GM21515 (cell line): ENCODE results near the gene TMEM218.
A peak's percentile ranks its signal among the peaks of the same experiment; 100 is the strongest.

ENCODE experiments used
- ATAC-seq: cut with Tn5 transposase; IDR thresholded peaks from one replicate; pipeline ENCODE4 v1.9.1; 2021; ENCODE audit not compliant: unreplicated experiment

Gene TMEM218

GRCh38 chr11:125076378-125076945 is 35.0 kb downstream of the TMEM218 start:
- no peak for ATAC-seq

GRCh38 chr11:125075900-125076317 is 35.5 kb downstream of the TMEM218 start:
- ATAC-seq = no peak

GRCh38 chr11:125075242-125075625 is 36.2 kb downstream of the TMEM218 start:
- ATAC-seq = no peak

GRCh38 chr11:125074511-125075241 is 36.8 kb downstream of the TMEM218 start:
- no peak for ATAC-seq

GRCh38 chr11:125073616-125074483 is 37.6 kb downstream of the TMEM218 start:
- ATAC-seq = no peak

- no peak for ATAC-seq
These were observed 38.4 kb downstream of the TMEM218 start for GRCh38 chr11:125072961-125073590.

GRCh38 chr11:125072218-125072960 is 39.0 kb downstream of the TMEM218 start:
- ATAC-seq = peak; percentile 84

GRCh38 chr11:125071846-125072217 is 39.6 kb downstream of the TMEM218 start:
- ATAC-seq = no peak

- no peak for ATAC-seq
These were observed 40.0 kb downstream of the TMEM218 start for GRCh38 chr11:125071435-125071834.

GRCh38 chr11:125070699-125071254 is 40.6 kb downstream of the TMEM218 start:
- peak; percentile 62 for ATAC-seq

- ATAC-seq = no peak
These were observed 41.6 kb downstream of the TMEM218 start for GRCh38 chr11:125069796-125070195.

GRCh38 chr11:125069008-125069407 is 42.4 kb downstream of the TMEM218 start:
- no peak for ATAC-seq

GRCh38 chr11:125068368-125068767 is 43.1 kb downstream of the TMEM218 start:
- ATAC-seq = no peak

- ATAC-seq = no peak
These were observed 47.4 kb downstream of the TMEM218 start for GRCh38 chr11:125064070-125064469.

GRCh38 chr11:125063429-125064043 is 47.9 kb downstream of the TMEM218 start:
- peak; percentile 30 for ATAC-seq

GRCh38 chr11:125062931-125063428 is 48.4 kb downstream of the TMEM218 start, which contains the start of gene SLC37A2:
Gene SLC37A2 (plus strand): TSS chr11:125063305. CDS start chr11:125063368, 63 bp downstream.
- peak; percentile 93 for ATAC-seq

- ATAC-seq = peak; percentile 10
These were observed 49.1 kb downstream of the TMEM218 start for GRCh38 chr11:125062218-125062930.

GRCh38 chr11:125061281-125061680 is 50.1 kb downstream of the TMEM218 start:
- ATAC-seq = no peak

- ATAC-seq = no peak
These were observed 53.8 kb downstream of the TMEM218 start for GRCh38 chr11:125057693-125058016.
